ENCODE data around the gene PNPLA2. TPM values are rescaled to one million over a fixed set of nuclear protein-coding genes. Genes with fewer than 3 reads are reported as not detected.

PNPLA2 gene
- total and polyA plus RNA-seq, 2 of the 8 experiments (the other 6 are each of a cell fraction or from before 2014, with no cell fraction given), result 30.9 to 62.1 TPM

GRCh38 chr11:811446-812245, 7.1 kb upstream of the PNPLA2 start:
- Histone ChIP-seq H3K18ac (ENCODE audit: extremely low read depth, low read length) (no peak overlapping the region), H3K9me3 (ENCODE audit: insufficient read depth in 2 of 2, low read depth in 1 of 2, low read length in 1 of 2) (no peaks in the 10 kb centered on the region), H2BK5ac (ENCODE audit: low read depth, low read length) (peak overlapping the region; percentile 49; the same call in 1 of the 2 replicates), H2BK20ac (ENCODE audit: low read length) (no peak overlapping the region), H4K91ac (replicated peaks; ENCODE audit: insufficient read length, low read length) (no peak overlapping the region), H2AK5ac (ENCODE audit: low read depth, low read length) (no peak overlapping the region), H3K36me3 (ENCODE audit: control insufficient read depth in 2 of 4, insufficient read depth in 4 of 4, low read length in 3 of 4) (peaks cover 16 to 29% (median 26%) of the 10 kb centered on the region in 4 experiments), H3K56ac (replicated peaks; ENCODE audit: insufficient read length, low read depth, low read length) (no peak overlapping the region), H3K4ac (replicated peaks; ENCODE audit: insufficient read length, low read depth, low read length) (no peak overlapping the region), H3K14ac (ENCODE audit: insufficient read length) (no peak overlapping the region), H4K8ac (ENCODE audit: extremely low read depth, insufficient read depth, low read length) (no peak overlapping the region; the same call in 1 of the 2 replicates), H3K23ac (ENCODE audit: insufficient read length) (no peak overlapping the region), H3K23me2 (ENCODE audit: low read depth, low read length) (peaks cover 5% of the 10 kb centered on the region; the same call in 1 of the 2 replicates), H3K27ac (ENCODE audit: low read depth, low read length) (no peak overlapping the region), H3K4me3 (ENCODE audit: extremely low read depth in 1 of 4, insufficient read depth in 2 of 4, low read depth in 3 of 4, low read length in 4 of 4) (peak overlapping the region in 3 of 4 experiments; percentile 66 to 100 (median 96); a peak in 5 of 8 replicates), H3K79me2 (ENCODE audit: control insufficient read depth in 1 of 2, insufficient read depth in 2 of 2, low read length in 2 of 2) (peaks cover 7 to 32% of the 10 kb centered on the region in 2 experiments; a peak in 3 of 4 replicates), H3K9ac (replicated peaks in 1 of 4; ENCODE audit: extremely low read depth in 1 of 4, low read depth in 3 of 4, low read length in 3 of 4) (0 out of 7 replicates have a peak overlapping the region, but pooled peaks of 1 of the 4 experiments have one; percentile 99), H3K27me3 (replicated peaks in 1 of 4; ENCODE audit: control insufficient read depth in 3 of 4, extremely low read depth in 1 of 4, insufficient read depth in 3 of 4, low read length in 3 of 4) (no peaks in the 10 kb centered on the region), H3K4me1 (replicated peaks in 1 of 4; ENCODE audit: control insufficient read depth in 3 of 4, insufficient read depth in 4 of 4, low read length in 3 of 4) (peaks cover 0 to 9% (median 2%) of the 10 kb centered on the region in 4 experiments; a peak in 3 of 7 replicates), H2BK12ac (ENCODE audit: low read depth, low read length) (peak overlapping the region; percentile 12; the same call in 1 of the 2 replicates), H4K5ac (ENCODE audit: insufficient read length, low read depth, low read length) (no peak overlapping the region), H4K20me1 (replicated peaks in 1 of 2; ENCODE audit: control insufficient read depth in 1 of 2, insufficient read depth in 2 of 2, low read length in 2 of 2) (peaks cover 10 to 22% of the 10 kb centered on the region in 2 experiments), H3K4me2 (ENCODE audit: insufficient read depth in 1 of 2, low read depth in 2 of 2, low read length in 2 of 2) (peak overlapping the region; percentile 77 to 91), H3K79me1 (ENCODE audit: low read depth, low read length) (no peaks in the 10 kb centered on the region), H2BK15ac (ENCODE audit: low read length) (no peak overlapping the region), H2AFZ (ENCODE audit: low read length) (no peak overlapping the region), H2BK120ac (replicated peaks; ENCODE audit: low read depth, low read length) (no peak overlapping the region)
- no peak for FAIRE-seq
- no peak for DNase-seq (ENCODE audit: low read depth in 1 of 2, low spot score in 2 of 2)
- POLR2A ChIA-PET (ENCODE audit: partially characterized antibody), result interaction anchor here (0.5 to 53.0 kb wide), 6 partner anchors 1 to 234 kb away, joined by 3 to 1917 read pairs (median 4); partner anchors contain the start of genes CD151, CEND1, CRACR2B and PIDD1
- CTCF ChIA-PET (ENCODE audit: partially characterized antibody), result interaction anchor here (0.6 to 2.2 kb wide), 8 partner anchors 7 to 118 kb away, joined by 3 to 5 read pairs (median 3); partner anchors contain the start of gene PNPLA2
- WGBS, 2 experiments (ENCODE audit: extremely low coverage in 1 of 2, insufficient coverage in 1 of 2, insufficient read length in 1 of 2, insufficient replicate concordance in 2 of 2, low coverage in 1 of 2, low lambda C conversion rate in 2 of 2, missing lambda C conversion rate in 1 of 2), result 90% methylated on average over 14 of the region's 14 CpGs; no CpG with 5 or more reads in 1 of the 2 experiments

Measured in H1 (cell line).